SK-N-SH (cell line): ENCODE measurements around the gene SHISA5. TPM values are rescaled to one million over a fixed set of nuclear protein-coding genes. Genes with fewer than 3 reads are reported as not detected.

Source experiments
- CTCF ChIA-PET: fragments of 300-600, 350-600 bp; formaldehyde crosslinking; extraction: SDS; loops from one replicate; lab custom pipeline; 2021; lab: Yijun Ruan, JAX
- POLR2A ChIA-PET: fragments of 350-600 bp; sonication (Branson Sonifier 250); formaldehyde crosslinking; extraction: SDS; loops from one replicate; lab custom pipeline; 2020; ENCODE audit warnings: antibody characterized with exemption, inconsistent platforms; lab: Yijun Ruan, JAX
- DNase-seq: peaks from one replicate; pipeline ENCODE4 v3.0.0; 2012
- H2AFZ ChIP-seq: fragments of 200-600 bp; sonication (generic); 2 replicates; pipeline ENCODE4 v1.8.1; 2016; ENCODE audit warnings: antibody characterized with exemption, mild to moderate bottlenecking, low read depth
- H3F3A ChIP-seq: fragments of 200-600 bp; sonication (generic); replicated peaks from 2 replicates; pipeline ENCODE3; 2016; ENCODE audit warnings: antibody characterized with exemption, mild to moderate bottlenecking; ENCODE audit not compliant: insufficient read depth
- H3K27ac ChIP-seq, 2 experiments: fragments of 200-500 bp in 1 of 2; fragments of 200-600 bp in 1 of 2; sonication (Bioruptor generic) in 1 of 2; sonication (generic), shearing (Covaris generic) in 1 of 2; 2 replicates each; pipeline versions ENCODE4 v1.5.1 to v1.6.1; 2014 to 2016; ENCODE audit warnings: low read depth in 2 of 2, inconsistent platforms in 1 of 2, low read length in 1 of 2, mild to moderate bottlenecking in 1 of 2, mixed read lengths in 1 of 2
- H3K27me3 ChIP-seq: fragments of 200-600 bp; sonication (generic), shearing (Covaris generic); 2 replicates; pipeline ENCODE4 v1.6.1; 2016; ENCODE audit warnings: mixed run types; ENCODE audit not compliant: insufficient read depth
- H3K36me3 ChIP-seq, 2 experiments: fragments of 200-500 bp in 1 of 2; fragments of 200-600 bp in 1 of 2; sonication (Bioruptor generic) in 1 of 2; sonication (generic) in 1 of 2; replicated peaks in 1 of 2; 2 replicates each; pipeline versions ENCODE3 to v1.5.1; 2014 to 2016; ENCODE audit warnings: low read length in 1 of 2, mild to moderate bottlenecking in 1 of 2; ENCODE audit not compliant: insufficient read depth in 2 of 2, control insufficient read depth in 1 of 2
- H3K4me1 ChIP-seq, 2 experiments: fragments of 200-500 bp in 1 of 2; fragments of 200-600 bp in 1 of 2; sonication (Bioruptor generic) in 1 of 2; sonication (generic), shearing (Covaris generic) in 1 of 2; 2 replicates each; pipeline versions ENCODE4 v1.5.1 to v1.6.1; 2014 to 2016; ENCODE audit warnings: low read depth in 1 of 2, low read length in 1 of 2, mixed run types in 1 of 2; ENCODE audit not compliant: insufficient read depth in 2 of 2, control insufficient read depth in 1 of 2
- H3K4me2 ChIP-seq: fragments of 200-600 bp; sonication (generic), shearing (Covaris generic); 2 replicates; pipeline ENCODE4 v1.6.1; 2017; ENCODE audit warnings: mixed run types
- H3K4me3 ChIP-seq, 2 experiments: fragments of 200-500 bp in 1 of 2; fragments of 200-600 bp in 1 of 2; sonication (Bioruptor generic) in 1 of 2; sonication (generic), shearing (Covaris generic) in 1 of 2; 2 replicates each; pipeline versions ENCODE4 v1.5.1 to v1.8.1; 2014 to 2016; ENCODE audit warnings: low read depth in 2 of 2, inconsistent platforms in 1 of 2, low read length in 1 of 2, mild to moderate bottlenecking in 1 of 2, mixed read lengths in 1 of 2, moderate library complexity in 1 of 2
- H3K79me2 ChIP-seq: fragments of 200-600 bp; sonication (generic); 2 replicates; pipeline ENCODE4 v1.8.1; 2017; ENCODE audit warnings: mild to moderate bottlenecking; ENCODE audit not compliant: insufficient read depth
- H3K9ac ChIP-seq: fragments of 200-600 bp; sonication (generic); 2 replicates; pipeline ENCODE4 v1.6.1; 2017; ENCODE audit warnings: mixed run types
- H3K9me2 ChIP-seq: fragments of 200-600 bp; sonication (generic); 2 replicates; pipeline ENCODE4 v1.6.1; 2017; ENCODE audit warnings: mixed run types
- H3K9me3 ChIP-seq: fragments of 200-600 bp; sonication (generic); 2 replicates; pipeline ENCODE4 v1.6.1; 2017; ENCODE audit warnings: mixed run types, mild to moderate bottlenecking, moderate library complexity
- H4K20me1 ChIP-seq: fragments of 200-600 bp; sonication (generic); 2 replicates; pipeline ENCODE4 v1.6.1; 2017; ENCODE audit warnings: mild to moderate bottlenecking, mixed run types; ENCODE audit not compliant: insufficient read depth
- CHD2 ChIP-seq: fragments of 150-350 bp; IDR thresholded peaks from 2 replicates; pipeline ENCODE4 v1.6.1; 2018; ENCODE audit warnings: low read length; ENCODE audit not compliant: partially characterized antibody
- CTCF ChIP-seq: fragments of 200-600 bp; sonication (generic); IDR thresholded peaks from 2 replicates; pipeline ENCODE4 v1.6.1; 2017; ENCODE audit warnings: antibody characterized with exemption, mild to moderate bottlenecking, moderate library complexity
- IRF3 ChIP-seq: fragments of 150-350 bp; IDR thresholded peaks from 2 replicates; pipeline ENCODE4 v1.6.1; 2016; ENCODE audit warnings: mild to moderate bottlenecking, low read depth, low read length
- PBX3 ChIP-seq: IDR thresholded peaks from 2 replicates; pipeline ENCODE4; 2012
- REST ChIP-seq: IDR thresholded peaks from 2 replicates; pipeline ENCODE4 v1.6.1; 2012; ENCODE audit warnings: mild to moderate bottlenecking, low read depth, low read length, moderate library complexity
- TCF12 ChIP-seq: IDR thresholded peaks from 2 replicates; pipeline ENCODE4 v1.4.0; 2012
- TEAD4 ChIP-seq: IDR thresholded peaks from 2 replicates; pipeline ENCODE4 v1.4.0; 2012; ENCODE audit warnings: mild to moderate bottlenecking, borderline replicate concordance; ENCODE audit not compliant: insufficient read depth
- YY1 ChIP-seq: IDR thresholded peaks from 2 replicates; pipeline ENCODE4 v1.4.0; 2012; ENCODE audit warnings: low read depth, mild to moderate bottlenecking
- WGBS: methylation state at CpG from one replicate; pipeline ENCODE4 v1.1.6; 2017; ENCODE audit warnings: low lambda C conversion rate; 5-methylcytosine and 5-hydroxymethylcytosine counted together
- polyA plus RNA-seq, 3 experiments: library from polyadenylated mRNA; depleted of rRNA; stranded (reverse); fragments of >200 nt; gene quantifications; 2 replicates each; pipeline ENCODE4 v1.2.3, GENCODE V29; 2012

Gene SHISA5
- polyA plus RNA-seq, 1 of the 3 experiments (the other 2 are of a cell fraction) = 194 TPM

GRCh38 chr3:48516571-48516970 is 12.6 kb upstream of the SHISA5 start:
- Histone ChIP-seq H3K4me1 (no peaks in the 10 kb centered on the region), H3F3A (no peaks in the 10 kb centered on the region), H3K36me3 (no peaks in the 10 kb centered on the region), H3K9me3 (no peaks in the 10 kb centered on the region), H3K79me2 (no peaks in the 10 kb centered on the region), H3K27ac (no peak overlapping the region), H3K27me3 (no peaks in the 10 kb centered on the region), H3K4me2 (no peak overlapping the region), H2AFZ (no peak overlapping the region), H3K9me2 (no peaks in the 10 kb centered on the region), H4K20me1 (no peaks in the 10 kb centered on the region), H3K4me3 (no peak overlapping the region), H3K9ac (no peak overlapping the region)
- 75% methylated on average over 2 of the region's 8 CpGs for WGBS
- ChIA-PET CTCF (interaction anchor here (0.8 to 2.6 kb wide), 3 partner anchors 42 to 81 kb away, joined by 3 to 10 read pairs (median 3); no protein-coding TSS in a partner anchor), POLR2A (no interaction called here)
- TF ChIP-seq CHD2 (no peak), TEAD4 (no peak), REST (no peak), IRF3 (no peak)
- DNase-seq = no peak

- no peak overlapping the region for H3K9ac ChIP-seq
- H3K4me2 ChIP-seq = no peak overlapping the region
- H3K9me2 ChIP-seq = no peaks in the 10 kb centered on the region
- H3K9me3 ChIP-seq = no peaks in the 10 kb centered on the region
- H2AFZ ChIP-seq = no peak overlapping the region
- CTCF ChIA-PET = interaction anchor here (1.3 to 2.6 kb wide), 2 partner anchors 79 to 114 kb away, joined by 3 to 10 read pairs; no protein-coding TSS in a partner anchor
- H3F3A ChIP-seq = no peaks in the 10 kb centered on the region
- TF ChIP-seq YY1 (no peak), PBX3 (no peak), TCF12 (no peak), CTCF (no peak)
- no peaks in the 10 kb centered on the region for H3K36me3 ChIP-seq
- POLR2A ChIA-PET = no interaction called here
- H4K20me1 ChIP-seq = no peaks in the 10 kb centered on the region
- no peaks in the 10 kb centered on the region for H3K79me2 ChIP-seq
- WGBS = 90% methylated on average over 8 of the region's 8 CpGs
- no peaks in the 10 kb centered on the region for H3K4me1 ChIP-seq
- no peak overlapping the region for H3K27ac ChIP-seq
- no peaks in the 10 kb centered on the region for H3K27me3 ChIP-seq
- no peak for DNase-seq
- no peak overlapping the region for H3K4me3 ChIP-seq
Observed at GRCh38 chr3:48514431-48515227, 10.7 kb upstream of the SHISA5 start.
